Breast epithelium (tissue), 3 donors: ENCODE measurements around the gene PPP4R4.

Experiments used
- CTCF ChIP-seq, 3 donors: fragments of 450-650 bp; IDR thresholded peaks; one replicate each; pipeline ENCODE4 v1.5.1; 2016 to 2017; ENCODE audit warnings: antibody characterized with exemption in 3 of 3, mild to moderate bottlenecking in 3 of 3, moderate library complexity in 3 of 3
- POLR2A ChIP-seq: fragments of 450-650 bp; IDR thresholded peaks from one replicate; pipeline ENCODE4 v1.6.1; 2016; ENCODE audit warnings: antibody characterized with exemption, mild to moderate bottlenecking, moderate library complexity

- TF ChIP-seq CTCF (IDR thresholded peaks at IDR 0.05) (no peak), POLR2A (no peak)
These were observed 148.8 kb downstream of the PPP4R4 start, which contains the start of gene SERPINA6 for GRCh38 chr14:94322648-94323570.
